NCI-H146 (cell line): ENCODE results near the gene PYROXD2.

Experiments
- DNase-seq: peaks from one replicate; lab custom pipeline; 2025; lab: John Stamatoyannopoulos, UW

Gene PYROXD2

DNA sequence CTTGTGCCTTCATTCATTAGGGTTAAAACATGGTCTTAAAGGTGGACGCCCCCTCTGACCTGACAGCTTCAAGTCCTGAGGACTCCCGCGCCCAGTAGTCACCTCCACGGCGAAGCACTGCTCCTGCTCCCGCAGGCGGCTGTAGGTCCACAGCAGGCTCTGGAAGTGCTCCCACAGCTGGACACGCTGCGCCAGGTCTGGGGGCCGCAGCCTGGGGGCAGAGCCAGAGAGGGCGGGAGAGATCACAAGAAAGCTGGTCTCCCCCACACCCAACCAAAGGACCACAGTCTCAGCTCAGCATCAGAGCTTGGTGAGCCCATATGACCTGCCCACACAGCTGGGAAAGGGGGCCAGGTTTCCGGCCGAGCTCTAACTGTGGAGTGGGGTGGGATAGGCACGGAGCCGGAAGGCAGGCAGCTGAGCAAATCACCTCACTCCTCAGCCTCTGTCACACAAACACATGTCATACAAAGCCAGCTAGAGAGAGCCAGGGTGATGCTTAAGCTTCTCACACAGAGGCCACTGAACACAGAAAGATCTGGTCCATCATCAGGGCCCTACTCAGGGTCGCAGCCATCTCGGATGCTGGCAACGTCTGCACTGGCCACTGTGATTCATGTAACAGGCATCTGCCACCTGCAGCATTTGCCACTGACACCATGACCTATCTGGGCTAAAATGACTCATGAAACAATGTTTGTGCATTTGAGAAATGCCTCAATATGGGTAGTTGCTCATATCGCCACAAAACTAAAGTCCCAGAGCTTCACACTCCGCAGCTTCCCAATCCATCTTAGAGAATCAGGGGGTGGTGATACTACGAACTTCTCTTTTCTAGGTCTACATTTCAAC lies 19.1 kb upstream of the PYROXD2 start:
- DNase-seq: no peak

DNA sequence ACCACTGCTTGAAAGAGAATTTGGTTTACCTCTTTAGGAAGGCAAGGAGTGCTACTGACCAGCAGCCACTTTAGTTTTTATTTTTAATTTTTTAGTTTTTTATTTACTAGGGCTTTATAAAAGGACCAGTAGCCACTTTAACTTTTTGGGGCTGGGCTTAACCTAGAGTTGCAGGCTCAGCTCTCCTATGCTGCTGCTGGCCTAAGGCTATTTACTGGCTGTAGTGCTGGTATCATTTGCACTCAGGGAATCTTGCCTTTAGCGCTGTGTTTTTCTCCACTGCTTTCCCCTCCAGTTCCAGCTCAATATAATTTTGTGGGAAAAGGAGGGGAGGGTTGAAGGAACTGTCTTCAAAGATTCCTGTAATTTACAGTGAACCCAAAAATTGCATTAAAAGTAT lies 18.4 kb upstream of the PYROXD2 start:
- no peak for DNase-seq

DNA sequence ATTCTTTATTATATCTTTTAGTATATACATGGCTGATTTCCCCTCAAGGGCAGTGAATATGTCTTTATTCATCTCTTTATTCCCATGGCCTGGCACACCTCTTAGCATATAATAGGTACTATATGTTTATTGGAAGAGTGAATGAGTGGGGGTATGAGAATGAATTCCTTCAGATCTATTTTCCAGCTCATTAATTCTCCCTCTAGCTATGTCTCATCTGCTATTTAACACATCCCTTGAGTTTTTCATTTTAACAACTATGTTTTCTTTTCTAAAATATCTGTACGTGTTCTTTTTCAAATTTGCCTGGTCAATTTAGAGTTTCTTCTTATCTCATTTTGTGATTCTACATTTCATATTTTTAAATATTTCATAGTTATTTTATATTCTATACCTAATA lies 17.3 kb upstream of the PYROXD2 start:
- no peak for DNase-seq

DNA sequence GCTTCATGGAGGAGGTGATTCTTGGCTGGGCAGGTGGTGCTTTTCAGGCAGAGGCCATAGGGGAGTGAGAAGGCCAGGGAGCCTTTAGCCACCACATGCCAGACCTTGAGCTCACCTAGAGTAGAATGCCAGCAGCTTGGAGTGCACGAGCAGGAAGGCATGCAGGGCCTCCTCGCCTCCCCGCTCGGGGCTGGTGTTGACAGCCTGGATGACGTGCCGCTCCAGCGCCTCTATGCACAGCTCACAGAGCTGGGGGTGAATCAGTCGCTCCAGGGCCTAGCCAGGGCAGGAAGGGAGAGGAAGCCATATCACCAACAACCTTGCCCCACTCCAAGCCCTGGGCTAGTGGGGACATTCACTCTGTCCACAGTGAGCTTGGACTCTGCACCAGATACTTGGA lies 16.0 kb upstream of the PYROXD2 start:
- DNase-seq: no peak

DNA sequence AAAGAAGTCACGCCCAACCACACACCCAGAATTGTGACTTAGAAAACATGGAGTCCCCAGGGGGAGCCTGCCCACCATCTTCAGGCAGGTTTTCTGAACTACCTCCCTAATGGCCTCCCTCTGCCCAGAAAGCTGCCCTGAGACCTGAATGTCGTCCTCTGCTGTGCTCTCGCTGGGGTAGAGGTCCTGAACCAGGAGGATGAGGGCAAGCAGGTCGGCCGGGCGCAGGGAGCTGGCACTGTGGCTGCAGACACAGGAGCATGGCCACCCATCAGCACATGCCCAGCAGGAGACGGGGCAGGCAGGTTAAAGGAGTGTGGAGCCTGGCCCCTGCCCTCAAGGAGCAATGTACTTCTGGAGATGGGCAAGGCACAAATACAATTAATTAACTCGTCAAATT lies 15.4 kb upstream of the PYROXD2 start:
- no peak for DNase-seq

DNA sequence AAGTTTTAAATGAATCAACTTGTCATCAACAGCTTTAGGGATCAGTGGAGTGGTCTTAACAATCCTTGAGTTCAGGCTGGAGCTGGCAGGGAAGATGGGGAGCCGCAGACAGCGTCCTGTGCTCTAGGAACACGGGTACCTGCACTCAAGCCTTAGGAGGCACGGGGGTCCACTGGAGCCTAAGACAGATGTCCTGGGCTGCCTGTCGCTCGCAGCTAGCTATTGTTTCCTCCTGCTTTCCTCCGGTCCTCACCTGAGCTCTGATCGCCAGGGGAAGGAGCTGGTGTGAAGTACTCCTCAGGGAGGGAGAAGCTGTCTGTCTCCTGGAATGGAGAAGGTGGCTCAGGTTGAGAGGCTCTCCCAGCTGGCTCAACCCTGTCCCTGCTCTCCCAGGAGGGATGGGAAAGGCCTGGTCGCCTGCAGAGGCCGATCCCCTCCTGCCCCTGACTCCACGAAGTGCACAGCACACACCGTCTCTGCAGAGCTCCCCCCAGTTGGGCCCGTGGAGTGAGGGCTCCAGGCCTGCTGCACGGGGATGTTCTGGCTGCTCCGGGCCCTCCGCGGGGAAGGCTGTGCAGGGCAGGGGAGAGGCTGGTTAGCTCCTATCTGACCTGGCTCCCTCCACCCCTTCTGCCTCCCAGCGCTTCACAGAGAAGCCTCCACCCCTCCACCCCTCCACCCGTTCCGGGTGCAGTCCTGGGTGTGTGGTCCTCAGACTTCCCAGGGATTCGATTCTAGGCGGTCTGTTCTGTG lies 14.5 kb upstream of the PYROXD2 start:
- no peak for DNase-seq

DNA sequence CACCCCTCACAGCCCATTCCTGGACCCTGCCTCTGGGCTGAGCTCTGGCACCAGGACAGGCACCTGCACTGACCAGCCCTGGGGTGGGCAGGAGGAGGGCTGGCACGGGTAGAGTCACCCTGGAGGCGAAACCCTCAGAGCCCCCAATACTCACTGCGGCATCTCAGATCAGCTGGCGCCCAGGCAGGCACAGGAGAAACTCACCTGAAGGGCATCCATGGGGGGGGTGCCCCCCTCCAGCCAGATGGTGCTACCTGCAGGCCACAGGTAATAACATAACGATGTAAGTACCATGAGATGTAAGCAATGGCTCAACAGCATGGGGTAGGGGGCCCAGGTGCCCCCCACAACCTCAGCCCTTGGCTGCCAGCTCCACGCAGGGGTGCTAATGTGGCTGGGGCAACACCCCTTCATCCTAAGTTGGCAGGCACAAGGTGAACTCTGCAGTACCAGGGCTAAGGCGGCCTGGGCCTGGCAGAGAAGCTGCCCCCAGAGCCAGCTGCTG lies 12.1 kb upstream of the PYROXD2 start:
- DNase-seq: no peak

DNA sequence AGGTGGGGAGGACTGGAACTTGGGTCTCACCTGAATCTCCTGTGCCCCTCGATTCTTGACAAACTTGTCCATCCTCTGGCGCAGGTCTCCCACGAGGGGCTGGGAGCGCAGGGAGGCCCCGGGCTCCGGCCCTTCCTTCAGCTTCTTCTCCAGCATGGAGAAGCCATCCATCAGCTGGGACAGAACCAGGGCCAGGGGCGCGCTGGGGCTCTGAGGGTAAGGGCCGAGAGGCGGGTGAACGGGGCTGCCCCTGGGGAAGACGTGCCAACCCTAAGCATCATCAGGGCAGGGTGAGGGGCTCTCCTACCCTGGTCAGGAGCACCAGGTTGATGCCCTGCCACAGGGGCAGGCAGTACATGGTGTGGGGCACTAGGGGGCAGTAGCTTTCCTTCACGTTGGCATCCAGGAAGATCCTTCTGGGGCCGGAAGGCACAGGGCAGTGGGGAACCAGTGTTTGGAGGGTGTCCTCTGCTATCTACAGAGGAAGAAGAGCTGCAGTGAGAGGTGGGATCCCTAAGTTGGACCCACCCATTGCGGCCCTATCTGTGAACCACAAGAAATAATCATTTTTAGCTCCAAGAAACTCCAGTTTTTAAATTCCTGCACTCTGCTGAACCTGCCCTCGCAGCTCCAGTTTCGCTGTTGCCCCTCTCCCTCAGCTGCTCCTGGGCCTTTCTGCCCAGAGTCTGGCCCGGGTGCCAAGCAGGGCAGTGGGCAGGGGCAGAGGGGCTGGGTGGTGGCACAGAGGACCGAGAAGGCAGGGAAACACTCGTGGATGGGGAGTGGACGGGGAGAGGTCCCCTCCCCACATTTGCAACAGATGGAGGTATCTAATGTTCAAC lies 10.8 kb upstream of the PYROXD2 start:
- DNase-seq: peak; percentile 28

DNA sequence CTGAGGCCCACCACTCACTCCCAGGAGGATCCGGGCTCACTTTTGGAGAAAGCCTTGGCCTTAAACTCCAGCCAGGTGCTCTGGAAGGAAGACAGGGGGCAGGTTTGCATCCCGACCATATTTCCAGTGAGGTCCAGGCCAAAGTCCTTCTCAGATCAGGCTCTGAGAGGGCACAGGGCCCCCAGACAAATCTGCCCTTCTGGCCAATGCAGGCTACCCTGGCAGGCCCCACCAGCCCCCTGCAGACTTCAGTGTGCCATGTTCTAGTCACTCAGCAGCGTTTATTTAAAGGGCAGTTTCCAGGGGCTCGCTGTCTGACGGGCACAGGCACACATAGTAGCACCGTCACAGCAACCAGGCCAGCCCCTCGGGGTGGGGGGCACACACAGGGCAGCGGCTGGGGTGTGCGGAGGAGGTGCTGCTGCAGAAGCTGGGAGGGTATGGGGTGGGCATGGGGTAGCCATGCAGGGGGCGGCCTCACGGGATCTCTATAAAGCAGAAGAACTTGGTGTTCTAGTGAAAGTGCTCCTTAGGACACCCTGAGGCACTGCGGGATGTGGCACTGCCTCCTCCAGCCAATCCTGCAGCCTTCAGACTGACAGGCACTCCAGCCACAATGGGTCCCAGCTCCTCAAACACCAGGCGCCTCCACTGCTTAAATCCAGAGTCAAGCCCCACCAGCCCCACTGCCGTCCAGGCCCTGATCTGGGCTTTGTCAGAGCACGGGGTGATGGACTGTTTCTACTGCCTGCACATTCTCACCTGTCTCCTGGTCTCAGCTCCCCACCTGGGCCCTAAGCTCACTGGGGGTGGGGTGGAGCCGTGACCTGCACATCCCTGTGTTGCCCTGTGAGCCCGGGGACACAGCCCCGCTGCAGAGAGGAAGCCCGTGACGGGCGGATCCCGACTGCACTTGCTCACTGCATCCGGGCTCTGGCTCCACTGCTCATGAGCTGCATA lies 9.6 kb upstream of the PYROXD2 start:
- DNase-seq: no peak

DNA sequence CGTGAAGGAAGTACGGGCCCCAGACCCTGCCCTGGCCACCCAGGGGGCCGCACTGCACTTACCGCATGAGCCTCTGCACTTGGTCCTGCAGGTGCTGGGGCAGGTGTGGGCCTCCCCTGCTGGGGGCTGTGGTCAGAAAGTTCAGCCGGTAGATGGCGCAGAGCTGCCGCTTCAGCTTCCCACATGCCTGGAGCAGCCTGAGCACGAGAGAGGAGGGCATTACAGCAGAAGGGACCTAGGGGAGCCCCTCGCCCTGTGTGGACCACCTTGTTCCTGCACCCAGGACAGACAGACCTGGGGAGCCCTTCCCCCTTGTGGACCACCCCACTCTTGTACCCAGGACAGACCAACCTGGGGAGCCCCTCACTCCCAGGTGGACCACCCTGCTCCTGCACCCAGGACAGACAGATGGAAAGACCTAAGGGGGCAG lies 8.7 kb upstream of the PYROXD2 start:
- DNase-seq: peak; percentile 83

DNA sequence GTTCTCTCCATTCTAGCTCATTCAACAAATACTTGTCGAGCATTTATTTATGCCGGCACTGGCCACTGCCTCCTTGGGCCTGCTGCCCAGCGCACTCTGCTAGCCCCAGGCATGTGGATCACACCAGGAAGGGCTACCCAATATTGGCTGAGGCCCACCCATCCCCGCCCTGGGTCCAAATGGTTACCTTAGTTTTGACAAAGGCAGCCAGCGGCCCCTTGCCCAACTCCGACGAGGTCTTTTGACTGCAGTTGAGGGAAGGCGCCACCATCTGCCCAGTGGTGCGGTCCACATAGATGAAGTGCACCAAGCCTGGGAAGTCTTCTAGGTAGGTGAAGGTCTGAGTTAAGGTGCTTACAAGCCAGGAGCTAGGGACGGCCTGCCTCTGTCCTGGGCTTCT lies 7.2 kb upstream of the PYROXD2 start:
- DNase-seq: no peak

DNA sequence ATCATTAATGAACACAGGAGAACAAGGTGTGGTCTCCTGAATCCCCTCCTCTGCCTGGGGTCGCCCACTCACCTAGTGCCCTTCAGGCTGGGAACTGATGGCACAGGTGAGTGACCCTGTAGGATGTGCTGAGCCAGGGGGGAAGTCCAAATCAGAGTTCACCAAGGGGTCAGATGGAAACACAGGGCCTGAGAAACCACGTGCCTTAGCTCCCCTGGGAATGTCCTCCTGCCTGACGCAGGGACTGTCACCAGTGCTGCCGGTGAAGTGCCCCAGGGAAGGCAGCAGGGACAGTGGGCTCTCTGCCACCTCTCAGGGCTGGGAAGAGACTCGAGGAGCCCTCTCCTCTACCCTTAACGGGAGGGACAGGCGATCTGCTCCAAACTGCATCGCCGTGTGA lies 5.8 kb upstream of the PYROXD2 start:
- no peak for DNase-seq

DNA sequence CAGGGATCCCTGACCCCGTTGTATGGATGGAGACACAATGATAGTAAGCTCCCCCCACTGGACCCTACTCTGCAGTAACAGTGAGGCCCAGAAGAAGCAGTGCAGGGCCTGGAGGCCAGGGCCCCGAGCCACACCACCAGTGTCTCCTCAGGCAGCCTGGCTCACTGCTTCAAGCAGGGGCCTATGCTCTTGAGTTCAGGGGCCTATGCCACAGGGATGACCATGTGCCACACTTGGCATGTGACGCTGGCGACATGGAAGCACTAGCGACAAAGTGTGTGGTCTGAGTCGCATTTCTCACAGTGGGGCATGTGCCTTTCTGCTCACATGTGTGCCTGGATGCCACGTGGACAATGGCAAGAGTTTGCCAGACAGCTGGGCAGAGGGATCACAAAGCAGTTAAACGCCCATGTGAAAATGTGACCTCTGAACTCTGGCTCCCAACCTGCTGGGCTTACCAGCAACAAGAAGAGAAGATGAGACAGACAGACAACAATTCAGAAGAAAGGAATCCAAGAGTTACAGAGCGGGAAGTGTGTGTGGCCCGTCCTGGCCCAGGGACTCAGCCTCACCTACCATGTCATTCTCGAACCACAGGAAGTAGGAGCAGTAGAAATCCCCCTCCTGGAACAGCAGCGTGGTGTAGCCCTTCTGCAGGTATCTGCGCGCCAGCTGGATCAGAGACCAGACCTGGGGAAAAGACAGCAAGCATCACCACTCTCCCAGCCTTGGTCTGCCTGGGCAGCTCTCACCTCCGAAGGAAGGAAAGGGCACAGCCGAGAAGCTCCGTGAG lies 4.7 kb upstream of the PYROXD2 start:
- no peak for DNase-seq

DNA sequence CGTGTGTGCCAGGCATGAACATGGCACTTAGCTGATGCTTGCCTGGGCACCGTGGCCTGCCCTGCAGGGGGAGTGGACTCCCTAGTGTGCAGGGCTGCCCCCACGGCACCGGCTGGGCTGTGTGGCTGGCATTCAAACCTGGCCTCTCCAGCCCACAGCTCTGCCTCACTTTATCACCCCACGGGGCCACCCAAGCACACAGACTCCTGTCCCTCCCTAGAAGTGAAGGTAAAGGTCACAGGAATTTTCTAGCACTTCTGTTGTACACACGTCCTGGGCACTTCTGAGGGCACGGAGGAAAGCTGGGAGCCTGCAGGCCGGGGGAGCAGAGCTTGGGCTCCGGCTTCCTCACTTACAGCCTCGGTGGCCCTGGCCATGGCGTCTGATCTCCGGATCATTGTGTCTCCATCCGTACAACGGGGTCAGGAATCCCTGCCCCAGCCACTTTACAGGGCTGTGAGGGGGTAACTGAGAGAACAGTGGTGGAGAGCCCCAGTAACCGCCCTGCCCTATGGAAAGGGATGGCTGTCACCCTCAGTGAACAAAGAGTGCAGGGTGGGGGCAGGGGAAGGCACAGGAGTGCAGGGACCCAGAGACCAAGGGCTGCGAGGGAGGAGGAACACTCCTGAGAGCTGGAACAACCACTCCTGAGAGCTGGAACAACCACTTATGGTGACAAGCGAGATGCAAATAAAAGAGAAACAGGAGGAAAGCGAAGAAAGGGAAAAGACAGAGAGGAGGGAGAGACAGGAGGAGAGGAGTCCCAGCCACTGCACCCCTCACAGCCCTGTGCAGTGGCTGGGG lies 3.9 kb upstream of the PYROXD2 start:
- DNase-seq: no peak

DNA sequence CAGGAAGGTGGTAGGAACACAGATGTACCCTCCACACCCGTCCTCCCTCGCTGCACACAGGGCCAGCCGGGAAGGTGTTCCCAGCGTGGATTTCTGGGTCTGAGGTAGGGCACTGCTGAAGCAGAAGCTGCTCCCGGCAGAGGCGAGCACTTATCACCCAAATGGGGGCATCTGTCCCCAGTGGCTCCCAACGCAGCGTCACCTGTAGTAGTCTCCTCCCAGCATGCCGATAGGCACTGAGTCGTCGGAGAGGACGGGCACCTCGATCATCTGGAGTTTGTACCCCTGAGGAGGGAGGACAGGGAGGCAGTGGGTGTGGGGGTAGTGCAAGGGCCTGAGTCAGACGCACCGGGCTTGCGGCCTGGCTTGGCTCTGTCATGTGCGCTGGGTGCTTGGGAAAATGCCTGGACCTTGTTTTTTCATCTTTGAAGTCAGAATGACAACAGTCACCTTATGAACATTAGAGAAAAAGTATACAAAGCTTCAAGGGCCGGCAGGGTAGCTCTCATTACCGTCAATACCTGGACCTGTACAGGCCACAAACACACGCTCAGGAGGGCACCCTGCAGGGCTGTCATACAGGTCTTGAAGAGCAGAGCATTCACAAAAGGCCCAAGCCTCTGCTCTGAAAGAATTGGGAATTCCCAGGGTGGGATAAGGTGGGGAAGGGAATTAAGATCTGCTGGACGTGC lies 3.1 kb upstream of the PYROXD2 start:
- no peak for DNase-seq

DNA sequence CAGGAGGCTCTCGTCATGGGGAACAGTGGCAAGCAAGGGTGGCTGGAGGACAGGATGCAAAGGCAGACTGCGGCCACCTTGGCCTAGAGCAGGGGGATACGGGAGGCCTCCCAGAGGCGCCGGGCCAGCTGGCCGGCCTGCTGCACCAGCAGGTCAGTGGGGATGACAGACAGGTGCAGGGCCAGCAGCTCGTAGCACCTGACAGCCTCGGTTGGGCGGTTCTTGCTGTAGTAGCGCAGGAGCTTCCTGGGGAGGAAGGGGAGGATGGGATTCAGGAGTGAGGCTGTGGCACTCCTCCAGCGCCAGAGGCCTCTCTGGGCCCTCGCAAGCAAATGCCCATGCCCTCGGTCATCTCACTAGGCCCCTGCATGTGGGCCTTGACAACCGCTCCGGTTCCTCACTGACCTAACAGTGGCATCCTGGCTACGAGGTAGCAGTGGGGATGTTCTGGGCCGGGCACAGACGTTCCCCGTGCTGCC lies 2.5 kb upstream of the PYROXD2 start:
- DNase-seq: no peak

DNA sequence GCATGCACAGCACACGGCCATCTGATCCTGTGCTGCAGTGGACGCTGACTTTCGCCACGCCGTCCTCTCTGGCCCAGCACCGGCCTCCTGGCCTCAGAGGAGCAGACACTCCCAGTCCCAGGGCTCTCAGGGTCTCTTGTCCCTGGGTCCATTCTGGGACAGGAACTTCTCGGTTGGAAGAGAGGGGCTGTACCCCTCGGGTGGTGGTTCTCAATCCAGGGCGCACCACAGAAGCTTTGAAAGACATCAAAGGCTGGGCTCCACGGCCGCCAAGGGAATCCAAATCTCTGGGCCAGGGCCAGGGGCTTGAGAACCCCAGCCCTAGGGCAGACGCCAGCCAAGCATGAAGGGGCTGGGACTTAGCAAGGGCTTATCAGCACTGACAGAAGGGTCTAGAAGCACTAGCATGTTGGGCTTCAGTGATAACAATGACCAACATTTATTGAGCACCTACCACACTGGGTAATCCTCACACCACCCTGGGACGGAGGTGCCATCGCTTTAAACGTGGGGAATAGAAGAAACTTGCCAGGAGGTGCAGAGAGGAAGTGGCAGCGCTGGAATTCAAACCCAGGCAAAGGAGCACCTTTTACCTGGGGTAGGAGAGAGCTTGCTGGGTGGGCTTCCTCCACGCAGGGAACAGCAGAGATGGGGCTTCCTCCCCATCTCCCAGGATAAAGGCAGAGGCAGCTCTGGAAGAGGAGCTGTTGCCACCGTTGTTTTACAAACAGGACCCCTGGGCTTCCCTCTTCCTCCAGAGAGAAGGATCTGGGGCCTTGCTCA lies 1.8 kb upstream of the PYROXD2 start:
- DNase-seq: no peak

DNA sequence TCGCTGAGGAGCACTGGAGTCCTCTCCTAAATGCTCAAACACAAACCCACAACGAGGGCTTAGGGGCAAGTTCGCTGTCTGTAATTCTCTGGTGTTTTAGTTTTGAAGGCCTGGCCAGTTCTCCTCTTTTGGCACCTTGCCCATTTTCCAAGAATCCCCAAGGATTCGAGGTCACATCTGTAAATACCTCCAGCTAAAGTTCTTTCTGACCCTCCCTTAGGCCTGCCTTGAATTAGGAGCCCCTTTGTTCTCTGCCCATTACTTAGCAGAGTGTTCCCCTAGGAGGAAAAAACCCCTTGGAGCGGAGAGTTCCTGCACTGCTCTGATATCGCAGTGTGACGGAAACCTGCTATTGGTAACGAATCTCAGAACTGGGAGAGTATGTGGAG lies 743 bp upstream of the PYROXD2 start:
- DNase-seq: no peak
